ENCODE data around the gene CAPN5.

DNA sequence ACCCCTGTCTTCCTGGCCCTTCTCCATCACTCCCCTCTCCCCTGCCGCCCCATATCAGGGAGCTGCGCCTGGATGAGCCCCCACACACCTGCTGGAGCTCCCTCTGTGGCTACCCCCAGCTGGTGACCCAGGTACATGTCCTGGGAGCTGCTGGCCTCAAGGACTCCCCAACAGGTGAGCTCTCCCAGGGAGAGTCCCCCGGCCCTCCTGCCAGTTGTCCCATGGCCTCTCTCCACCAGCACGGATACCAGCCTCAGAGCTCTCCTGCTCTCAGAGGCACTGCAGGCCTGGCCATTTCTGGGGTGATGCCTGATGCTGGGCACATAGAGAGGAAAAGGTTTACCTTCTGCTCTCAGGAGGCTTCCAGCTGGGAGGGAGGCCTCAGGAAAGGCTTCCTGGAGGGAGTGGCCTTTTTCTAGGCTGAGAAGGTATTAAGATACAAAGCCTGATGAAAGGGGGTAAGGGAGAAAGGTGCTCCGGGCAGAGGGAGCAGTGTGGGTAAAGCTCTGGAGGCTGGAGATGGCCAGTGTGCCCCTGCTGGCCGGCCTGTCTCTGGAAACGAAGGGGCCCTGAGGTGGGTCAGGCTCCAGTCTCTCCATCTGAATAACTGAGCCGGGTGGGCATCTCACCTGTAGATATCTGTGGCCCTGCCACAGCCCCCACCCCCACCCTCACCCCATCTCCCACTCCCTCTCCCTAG is 55.3 kb downstream of the CAPN5 start:
- TF ChIP-seq EZH2phosphoT487 (IDR thresholded peaks at IDR 0.05; ENCODE audit: insufficient read depth, low read depth) (no peak), EZH2 (IDR thresholded peaks at IDR 0.05; ENCODE audit: insufficient read depth, poor library complexity, severe bottlenecking) (no peak)
